NCI-H524 treated with DMSO at 0.1 percent for 48 hours (cell line): ENCODE measurements around the gene STXBP6.

ENCODE experiments used
- DNase-seq: peaks from one replicate; lab custom pipeline; 2025; lab: John Stamatoyannopoulos, UW

Gene STXBP6

GRCh38 chr14:24915958-24916595, 133.9 kb downstream of the STXBP6 start:
- DNase-seq, result no peak

GRCh38 chr14:24915403-24915921, 134.5 kb downstream of the STXBP6 start:
- DNase-seq, result no peak

GRCh38 chr14:24913746-24914145, 136.2 kb downstream of the STXBP6 start:
- DNase-seq, result no peak

GRCh38 chr14:24913021-24913420, 136.9 kb downstream of the STXBP6 start:
- DNase-seq, result no peak

- no peak for DNase-seq
Observed at GRCh38 chr14:24911324-24912109, 138.4 kb downstream of the STXBP6 start.

- DNase-seq, result no peak
Observed at GRCh38 chr14:24910408-24910986, 139.4 kb downstream of the STXBP6 start.

GRCh38 chr14:24909523-24910302, 140.2 kb downstream of the STXBP6 start:
- no peak for DNase-seq

GRCh38 chr14:24908592-24909236, 141.2 kb downstream of the STXBP6 start:
- DNase-seq, result no peak

GRCh38 chr14:24904533-24904932, 145.4 kb downstream of the STXBP6 start:
- DNase-seq, result no peak

GRCh38 chr14:24903337-24903736, 146.6 kb downstream of the STXBP6 start:
- no peak for DNase-seq

- DNase-seq, result no peak
Observed at GRCh38 chr14:24900269-24901100, 149.5 kb downstream of the STXBP6 start.

GRCh38 chr14:24897793-24898192, 152.2 kb downstream of the STXBP6 start:
- DNase-seq, result no peak

- no peak for DNase-seq
Observed at GRCh38 chr14:24895622-24896021, 154.3 kb downstream of the STXBP6 start.

GRCh38 chr14:24895243-24895583, 154.7 kb downstream of the STXBP6 start:
- no peak for DNase-seq

- no peak for DNase-seq
Observed at GRCh38 chr14:24894583-24895242, 155.2 kb downstream of the STXBP6 start.

GRCh38 chr14:24892497-24893051, 157.4 kb downstream of the STXBP6 start:
- DNase-seq, result no peak

GRCh38 chr14:24891987-24892496, 157.9 kb downstream of the STXBP6 start:
- DNase-seq, result no peak

GRCh38 chr14:24890716-24891115, 159.2 kb downstream of the STXBP6 start:
- no peak for DNase-seq

- DNase-seq, result no peak
Observed at GRCh38 chr14:24889843-24890242, 160.1 kb downstream of the STXBP6 start.

GRCh38 chr14:24888532-24888931, 161.4 kb downstream of the STXBP6 start:
- DNase-seq, result no peak
